Embryonic facial prominence (tissue), 1 donor: Measurements from ENCODE around the gene SPTSSB.

Source experiments
- DNase-seq: peaks from one replicate; pipeline ENCODE4 v3.0.0-alpha.2; 2016; ENCODE audit errors: extremely low spot score

The SPTSSB gene

GRCh38 chr3:161371441-161372320, at the start of gene SPTSSB:
TSS of gene SPTSSB (minus strand) at chr3:161371517. CDS start at chr3:161346323, 25,194 bp downstream.
- DNase-seq: no peak

- no peak for DNase-seq
These were observed 49.4 kb upstream of the SPTSSB start for GRCh38 chr3:161420746-161421145.

GRCh38 chr3:161419555-161420333, 48.4 kb upstream of the SPTSSB start:
- no peak for DNase-seq

GRCh38 chr3:161415506-161416231, 44.4 kb upstream of the SPTSSB start:
- peak; percentile 32 for DNase-seq

GRCh38 chr3:161414907-161415306, 43.6 kb upstream of the SPTSSB start:
- no peak for DNase-seq

- no peak for DNase-seq
These were observed 42.5 kb upstream of the SPTSSB start for GRCh38 chr3:161413855-161414210.

- DNase-seq: no peak
These were observed 42.0 kb upstream of the SPTSSB start for GRCh38 chr3:161413127-161413854.

- no peak for DNase-seq
These were observed 40.8 kb upstream of the SPTSSB start for GRCh38 chr3:161412123-161412522.

GRCh38 chr3:161409858-161410257, 38.5 kb upstream of the SPTSSB start:
- DNase-seq: no peak

GRCh38 chr3:161409069-161409468, 37.8 kb upstream of the SPTSSB start:
- DNase-seq: peak; percentile 35

GRCh38 chr3:161406594-161407555, 35.6 kb upstream of the SPTSSB start:
- DNase-seq: no peak

GRCh38 chr3:161405836-161406235, 34.5 kb upstream of the SPTSSB start:
- no peak for DNase-seq

- DNase-seq: no peak
These were observed 33.8 kb upstream of the SPTSSB start for GRCh38 chr3:161405087-161405486.

- no peak for DNase-seq
These were observed 31.9 kb upstream of the SPTSSB start for GRCh38 chr3:161403251-161403650.

- DNase-seq: no peak
These were observed 30.1 kb upstream of the SPTSSB start for GRCh38 chr3:161401389-161401788.

- no peak for DNase-seq
These were observed 29.3 kb upstream of the SPTSSB start for GRCh38 chr3:161400650-161401049.

- no peak for DNase-seq
These were observed 24.0 kb upstream of the SPTSSB start for GRCh38 chr3:161395115-161396012.

GRCh38 chr3:161393803-161394202, 22.5 kb upstream of the SPTSSB start:
- DNase-seq: no peak

GRCh38 chr3:161393310-161393709, 22.0 kb upstream of the SPTSSB start:
- DNase-seq: no peak
